GM23338 (cell line): ENCODE results near the gene CSF2. TPM values are rescaled to one million over a fixed set of nuclear protein-coding genes. Genes with fewer than 3 reads are reported as not detected.

Source experiments
- CREB1 ChIP-seq: fragments of 250-450 bp; sonication (Bioruptor Pico); IDR thresholded peaks from 2 replicates; pipeline ENCODE4 v1.5.0; 2020; ENCODE audit warnings: low read depth, mild to moderate bottlenecking, moderate library complexity
- CTCF ChIP-seq, 2 experiments: fragments of 200-600 bp in 1 of 2; sonication (generic) in 1 of 2; conservative IDR thresholded peaks; 2 replicates each; pipeline versions ENCODE4 v1.5.1 to v1.6.1; 2016 to 2017; ENCODE audit warnings: antibody characterized with exemption in 2 of 2, low read depth in 2 of 2, mild to moderate bottlenecking in 2 of 2, moderate library complexity in 1 of 2
- ETS1 ChIP-seq: IDR thresholded peaks from 2 replicates; pipeline ENCODE4 v1.6.1; 2016; ENCODE audit warnings: antibody characterized with exemption
- JUNB ChIP-seq: IDR thresholded peaks from one replicate; pipeline ENCODE4 v1.6.1; 2016; ENCODE audit warnings: antibody characterized with exemption; ENCODE audit not compliant: unreplicated experiment
- NANOG ChIP-seq: IDR thresholded peaks from 2 replicates; pipeline ENCODE4 v1.6.1; 2016; ENCODE audit warnings: antibody characterized with exemption, borderline replicate concordance
- POLR2AphosphoS5 ChIP-seq: IDR thresholded peaks from 2 replicates; pipeline ENCODE4 v1.6.1; 2016; ENCODE audit warnings: antibody characterized with exemption, low read depth
- STAT1 ChIP-seq: IDR thresholded peaks from one replicate; pipeline ENCODE4 v1.6.1; 2016; ENCODE audit warnings: antibody characterized with exemption; ENCODE audit not compliant: unreplicated experiment
- ZNF114 ChIP-seq: fragments of 250-450 bp; sonication (Bioruptor Pico); IDR thresholded peaks from 2 replicates; pipeline ENCODE4 v1.5.0; 2020; ENCODE audit warnings: mild to moderate bottlenecking, moderate library complexity
- ZNF331 ChIP-seq: fragments of 250-450 bp; sonication (Bioruptor Pico); IDR thresholded peaks from 2 replicates; pipeline ENCODE4 v1.5.0; 2020; ENCODE audit warnings: low read depth, mild to moderate bottlenecking, moderate library complexity
- ZNF462 ChIP-seq: fragments of 250-450 bp; sonication (Bioruptor Pico); IDR thresholded peaks from 2 replicates; pipeline ENCODE4 v1.5.0; 2020; ENCODE audit warnings: mild to moderate bottlenecking, moderate library complexity
- polyA plus RNA-seq: library from polyadenylated mRNA; unstranded; fragments of >200 nt; fragmentation: Nextera tagmentation; extraction: Ambion mirVana; gene quantifications from 2 replicates; pipeline ENCODE4 v1.2.1, GENCODE V29; 2016
- total RNA-seq: library from RNA; depleted of rRNA; stranded (reverse); fragments of >200 nt; shearing (Covaris generic); gene quantifications from 2 replicates; pipeline ENCODE4 v1.2.3, GENCODE V29; 2014

The CSF2 gene
- total and polyA plus RNA-seq, 2 experiments from 2014 or later, result not detected

GRCh38 chr5:132060501-132061161, 13.0 kb upstream of the CSF2 start, which contains the start of gene IL3 (continued):
- TF ChIP-seq ZNF462 (CRISPR knock-in tag) (no peak), STAT1 (no peak), ZNF114 (CRISPR knock-in tag) (no peak), ETS1 (no peak), JUNB (no peak), CREB1 (CRISPR knock-in tag) (no peak), POLR2AphosphoS5 (no peak), ZNF331 (CRISPR knock-in tag) (no peak), CTCF (conservative IDR thresholded peaks at IDR 0.05; ENCODE audit: low read depth in 2 of 2) (no peak), NANOG (no peak)
